Kidney (tissue), 22 donors: ENCODE measurements around the gene KRT2. TPM values are rescaled to one million over a fixed set of nuclear protein-coding genes. Genes with fewer than 3 reads are reported as not detected.

Source experiments
- DNase-seq, 5 donors: peaks; one replicate each; pipeline ENCODE4 v3.0.0-alpha.2; 2013 to 2020
- FAIRE-seq: peaks from 2 replicates; lab custom pipeline; 2012; peaks lifted over from hg19 to GRCh38; lab: Jason Lieb, UNC
- H3K27ac ChIP-seq, 2 donors: one replicate each; pipeline ENCODE4 v1.7.0; 2013; ENCODE audit warnings: low read depth in 2 of 2, low read length in 2 of 2, inconsistent platforms in 1 of 2
- H3K27me3 ChIP-seq: one replicate; pipeline ENCODE4 v1.7.1; 2013; ENCODE audit warnings: low read length, inconsistent platforms; ENCODE audit not compliant: control insufficient read depth, insufficient read depth
- H3K36me3 ChIP-seq, 3 donors: one replicate each; pipeline versions ENCODE4 v1.7.0 to v1.7.1; 2013; ENCODE audit warnings: low read length in 3 of 3, control low read depth in 1 of 3, inconsistent platforms in 1 of 3; ENCODE audit not compliant: insufficient read depth in 3 of 3, control insufficient read depth in 2 of 3
- H3K4me1 ChIP-seq, 3 donors: one replicate each; pipeline versions ENCODE4 v1.7.0 to v1.7.1; 2013; ENCODE audit warnings: low read length in 3 of 3, inconsistent platforms in 1 of 3, low read depth in 1 of 3; ENCODE audit not compliant: control insufficient read depth in 2 of 3, insufficient read depth in 2 of 3
- H3K4me3 ChIP-seq, 3 donors: one replicate each; pipeline versions ENCODE4 v1.7.0 to v1.8.1; 2013; ENCODE audit warnings: low read length in 3 of 3, control low read depth in 1 of 3, inconsistent platforms in 1 of 3
- H3K9ac ChIP-seq, 3 donors: one replicate each; pipeline versions ENCODE4 v1.7.0 to v1.7.1; 2013; ENCODE audit warnings: low read length in 3 of 3, control low read depth in 1 of 3, inconsistent platforms in 1 of 3
- H3K9me3 ChIP-seq, 3 donors: one replicate each; pipeline versions ENCODE4 v1.7.0 to v1.7.1; 2013; ENCODE audit warnings: low read length in 3 of 3, control low read depth in 1 of 3, inconsistent platforms in 1 of 3; ENCODE audit not compliant: control insufficient read depth in 2 of 3, insufficient read depth in 1 of 3
- intact Hi-C: fragments of 100-400 bp; cut with DNase I; formaldehyde crosslinking; loops from one replicate; pipeline ENCODE4 v1.11.1; 2022
- long read RNA-seq, 10 donors: library from polyadenylated mRNA in 1 of 10; unstranded in 1 of 10; transcript quantifications; one replicate each; pipeline ENCODE4 v2.0.0 and lab custom pipeline, GENCODE V29; 2021 to 2026
- polyA plus RNA-seq: library from polyadenylated mRNA; stranded (reverse); fragments of 350-450 nt; fragmentation: Illumina TruSeq; extraction: RNeasy Lipid Tissue Mini Kit (QIAGEN cat#74804); gene quantifications from one replicate; pipeline ENCODE4 v1.2.3, GENCODE V29; 2014; ENCODE audit warnings: low read depth, low replicate concordance; ENCODE audit not compliant: insufficient read depth
- total RNA-seq: library from RNA; stranded (reverse); fragmentation: NEBNext Ultra II Directional; extraction: Animal tissue kit (Norgen Biotek cat#: 25700); gene quantifications from one replicate; pipeline ENCODE4 v1.2.1, GENCODE V29; 2021
- TF ChIP-seq, protein P1 (sequence below): IDR thresholded peaks from 3 replicates; pipeline ENCODE4 v1.5.1; 2012; ENCODE audit warnings: mild to moderate bottlenecking, moderate library complexity, borderline replicate concordance; ENCODE audit not compliant: insufficient read depth; ENCODE audit errors: extremely low read depth
- donor health status: control.
- donor health status: control.
- donor health status: control.
- donor health status: control.
- donor health status: control.
- donor health status: DM: yes; HTN: yes; CAD: no.
- donor health status: Normal renal cell carcinoma (clear cell type).

Gene KRT2
- total RNA-seq (not detected), polyA plus RNA-seq (not detected)
- long read RNA-seq, donor 1, result 0 reads
- long read RNA-seq, donor 2, result 0 reads
- long read RNA-seq, donor 3, result 0 reads
- long read RNA-seq, donor 4, result 0 reads
- long read RNA-seq, donor 5, result 0 reads
- long read RNA-seq, donor 6, result 0 reads
- long read RNA-seq, donor 7, result 0 reads
- long read RNA-seq, donor 8, result 0 reads
- long read RNA-seq, donor 9, result 0 reads
- long read RNA-seq, donor 10, result 0 reads

DNA sequence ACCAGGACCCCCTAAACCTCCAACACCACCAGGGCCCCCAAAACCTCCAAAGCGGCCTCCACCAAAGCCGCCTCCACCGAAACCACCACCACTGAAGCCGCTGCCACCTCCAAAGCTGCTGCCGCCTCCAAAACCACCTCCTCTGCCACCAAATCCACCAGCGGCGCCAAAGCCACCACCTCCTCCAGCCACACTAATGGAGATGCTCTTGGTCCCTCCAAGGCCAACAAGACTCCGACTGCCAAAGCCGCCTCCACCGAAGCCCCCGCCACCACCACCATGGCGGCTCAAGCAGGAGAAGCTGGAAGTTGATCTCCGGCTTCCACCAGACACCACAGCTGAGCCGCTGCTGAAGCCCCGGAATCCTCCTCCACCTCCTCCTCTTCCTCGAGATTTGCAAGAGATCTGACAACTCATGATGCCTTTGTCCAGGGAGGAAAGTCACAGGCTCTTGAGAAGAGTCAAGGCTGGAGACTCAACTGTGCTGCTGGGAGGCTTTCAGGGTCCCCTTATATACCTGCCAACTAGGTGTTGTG lies at the start of gene KRT2:
Gene KRT2, minus strand, starts transcription at position 486 of the 536 bp plus-strand sequence. Its CDS starts 69 bp downstream, at position 417.
- intact Hi-C loops, result no loop called here
- Histone ChIP-seq H3K27ac (no peak within 1 kb of the TSS), H3K4me1 (no peaks in the 10 kb centered on the region), H3K9ac (no peak within 1 kb of the TSS), H3K9me3 (no peaks in the 10 kb centered on the region), H3K4me3 (no peak within 1 kb of the TSS), H3K27me3 (no peaks in the 10 kb centered on the region), H3K36me3 (no peaks in the 10 kb centered on the region)
- TF ChIP-seq, protein P1, sequence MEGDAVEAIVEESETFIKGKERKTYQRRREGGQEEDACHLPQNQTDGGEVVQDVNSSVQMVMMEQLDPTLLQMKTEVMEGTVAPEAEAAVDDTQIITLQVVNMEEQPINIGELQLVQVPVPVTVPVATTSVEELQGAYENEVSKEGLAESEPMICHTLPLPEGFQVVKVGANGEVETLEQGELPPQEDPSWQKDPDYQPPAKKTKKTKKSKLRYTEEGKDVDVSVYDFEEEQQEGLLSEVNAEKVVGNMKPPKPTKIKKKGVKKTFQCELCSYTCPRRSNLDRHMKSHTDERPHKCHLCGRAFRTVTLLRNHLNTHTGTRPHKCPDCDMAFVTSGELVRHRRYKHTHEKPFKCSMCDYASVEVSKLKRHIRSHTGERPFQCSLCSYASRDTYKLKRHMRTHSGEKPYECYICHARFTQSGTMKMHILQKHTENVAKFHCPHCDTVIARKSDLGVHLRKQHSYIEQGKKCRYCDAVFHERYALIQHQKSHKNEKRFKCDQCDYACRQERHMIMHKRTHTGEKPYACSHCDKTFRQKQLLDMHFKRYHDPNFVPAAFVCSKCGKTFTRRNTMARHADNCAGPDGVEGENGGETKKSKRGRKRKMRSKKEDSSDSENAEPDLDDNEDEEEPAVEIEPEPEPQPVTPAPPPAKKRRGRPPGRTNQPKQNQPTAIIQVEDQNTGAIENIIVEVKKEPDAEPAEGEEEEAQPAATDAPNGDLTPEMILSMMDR, result no peak
- FAIRE-seq (no peak), DNase-seq (no peak)

DNA sequence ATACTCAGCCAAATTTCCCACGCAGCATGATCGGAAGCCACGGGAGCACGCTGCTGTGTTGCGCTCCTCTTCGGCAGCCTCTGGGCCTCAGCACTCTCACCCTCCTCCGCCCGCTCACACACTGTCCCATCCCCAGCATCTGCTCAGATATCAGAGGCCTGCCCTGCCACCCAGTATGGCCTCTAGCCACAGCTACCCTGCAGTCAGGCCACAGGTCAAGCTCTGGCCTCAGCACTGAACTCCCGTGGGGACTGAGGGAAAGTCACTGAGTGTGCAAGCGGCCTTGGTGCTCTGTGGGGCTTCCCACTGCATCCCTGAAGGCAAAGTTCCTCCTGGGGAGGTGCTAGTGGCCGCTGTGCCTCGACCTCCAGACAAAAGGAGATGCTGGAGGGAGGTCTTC lies 49.3 kb upstream of the KRT2 start:
- no peaks in the 10 kb centered on the region for H3K36me3 ChIP-seq
- TF ChIP-seq, protein P1, result no peak
- H3K4me3 ChIP-seq, result no peak overlapping the region
- no peaks in the 10 kb centered on the region for H3K4me1 ChIP-seq
- no peak for FAIRE-seq
- no peak for DNase-seq
- no peaks in the 10 kb centered on the region for H3K9me3 ChIP-seq
- no peak overlapping the region for H3K27ac ChIP-seq
- no peaks in the 10 kb centered on the region for H3K27me3 ChIP-seq
- intact Hi-C loops, result no loop called here
- H3K9ac ChIP-seq, result no peak overlapping the region

DNA sequence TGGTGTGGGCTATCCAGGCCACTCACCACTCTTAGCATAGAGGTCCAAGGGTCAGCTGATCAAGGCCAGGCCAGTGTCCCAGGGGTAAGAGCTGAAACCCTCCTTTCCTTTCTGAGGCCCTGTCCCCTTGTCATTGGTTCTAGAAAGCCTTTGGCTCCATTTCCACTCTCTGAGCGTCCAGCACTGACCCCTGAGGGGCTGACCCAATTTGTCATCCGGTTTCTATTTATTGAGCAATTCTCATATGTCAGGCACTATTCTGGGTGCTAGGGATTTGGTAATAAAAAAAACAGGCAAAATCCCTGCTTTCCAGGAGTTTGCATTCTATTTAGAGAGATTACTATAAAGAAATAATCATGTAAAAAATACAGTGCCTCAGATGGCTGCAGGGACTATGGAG lies 47.9 kb upstream of the KRT2 start:
- no peaks in the 10 kb centered on the region for H3K27me3 ChIP-seq
- no peaks in the 10 kb centered on the region for H3K36me3 ChIP-seq
- TF ChIP-seq, protein P1, result no peak
- peak in 1 of 5 donors; percentile 49 for DNase-seq
- H3K27ac ChIP-seq, result no peak overlapping the region
- H3K9ac ChIP-seq, result no peak overlapping the region
- no peak for FAIRE-seq
- intact Hi-C loops, result no loop called here
- no peaks in the 10 kb centered on the region for H3K4me1 ChIP-seq
- no peaks in the 10 kb centered on the region for H3K9me3 ChIP-seq
- no peak overlapping the region for H3K4me3 ChIP-seq
